IMR-90 (cell line): ENCODE measurements around the gene FGF6. TPM values are rescaled to one million over a fixed set of nuclear protein-coding genes. Genes with fewer than 3 reads are reported as not detected.

ENCODE experiments used
- ATAC-seq: fragments of 200-7000 bp; cut with Tn5 transposase; 2 replicates; pipeline ENCODE4 v1.9.1; 2020; ENCODE audit warnings: low read depth, mild to moderate bottlenecking, moderate library complexity
- BruUV-seq: library from RNA; stranded (reverse); fragments of 400-500 nt; replicated peaks from 2 replicates; lab custom pipeline; 2021; lab: Mats Ljungman, UMichigan
- CTCF ChIA-PET: fragments of 300-600 bp; formaldehyde crosslinking; extraction: SDS; loops from one replicate; lab custom pipeline; 2021; ENCODE audit warnings: antibody characterized with exemption; lab: Yijun Ruan, JAX
- POLR2A ChIA-PET: fragments of 300-600 bp; sonication (Branson Sonifier 250); formaldehyde crosslinking; loops from one replicate; lab custom pipeline; 2022; ENCODE audit warnings: antibody characterized with exemption; ENCODE audit not compliant: unreplicated experiment; lab: Charles Lee
- DNase-seq: peaks from one replicate; pipeline ENCODE4 v3.0.0; 2013
- H2AFZ ChIP-seq: replicated peaks from 2 replicates; pipeline ENCODE3; 2013; ENCODE audit warnings: low read length, mild to moderate bottlenecking; ENCODE audit not compliant: poor library complexity
- H2AK5ac ChIP-seq: 2 replicates; pipeline ENCODE4 v1.6.1; 2013; ENCODE audit warnings: low read depth, low read length, inconsistent platforms
- H2AK9ac ChIP-seq: replicated peaks from 2 replicates; pipeline ENCODE3; 2013; ENCODE audit warnings: mild to moderate bottlenecking, low read depth, low read length, moderate library complexity; ENCODE audit not compliant: poor library complexity
- H2BK120ac ChIP-seq: 2 replicates; pipeline ENCODE4 v1.6.1; 2013; ENCODE audit warnings: low read depth, low read length, inconsistent platforms
- H2BK15ac ChIP-seq: 3 replicates; pipeline ENCODE4 v1.6.1; 2013; ENCODE audit warnings: low read depth, low read length, inconsistent platforms
- H2BK20ac ChIP-seq: 2 replicates; pipeline ENCODE4 v1.6.1; 2013; ENCODE audit warnings: low read depth, mild to moderate bottlenecking, inconsistent platforms, low read length, moderate library complexity
- H2BK5ac ChIP-seq: 2 replicates; pipeline ENCODE4 v1.6.1; 2013; ENCODE audit warnings: mild to moderate bottlenecking, low read depth, low read length, inconsistent platforms; ENCODE audit not compliant: poor library complexity, severe bottlenecking
- H3K14ac ChIP-seq: replicated peaks from 2 replicates; pipeline ENCODE4 v1.6.1; 2013; ENCODE audit warnings: low read depth, low read length, inconsistent platforms
- H3K18ac ChIP-seq: 2 replicates; pipeline ENCODE4 v1.6.1; 2013; ENCODE audit warnings: low read depth, low read length, control low read depth
- H3K23ac ChIP-seq: 2 replicates; pipeline ENCODE4 v1.6.1; 2013; ENCODE audit warnings: low read depth, low read length, inconsistent platforms
- H3K27ac ChIP-seq: 2 replicates; pipeline ENCODE4 v1.5.1; 2013; ENCODE audit warnings: mild to moderate bottlenecking, control low read depth, low read length; ENCODE audit not compliant: insufficient read depth
- H3K27me3 ChIP-seq: 2 replicates; pipeline ENCODE4 v1.6.1; 2013; ENCODE audit warnings: low read length; ENCODE audit not compliant: control insufficient read depth, insufficient read depth
- H3K36me3 ChIP-seq: 2 replicates; pipeline ENCODE4 v1.6.1; 2013; ENCODE audit warnings: low read length, mixed read lengths; ENCODE audit not compliant: control insufficient read depth, insufficient read depth
- H3K4ac ChIP-seq: 2 replicates; pipeline ENCODE4 v1.6.1; 2013; ENCODE audit warnings: low read depth, low read length, inconsistent platforms
- H3K4me1 ChIP-seq: 2 replicates; pipeline ENCODE4 v1.6.1; 2013; ENCODE audit warnings: low read length, mixed read lengths; ENCODE audit not compliant: control insufficient read depth, insufficient read depth
- H3K4me2 ChIP-seq: 2 replicates; pipeline ENCODE4 v1.6.1; 2013; ENCODE audit warnings: low read depth, mild to moderate bottlenecking, control low read depth, low read length, moderate library complexity
- H3K4me3 ChIP-seq: 2 replicates; pipeline ENCODE4 v1.5.1; 2013; ENCODE audit warnings: low read depth, mild to moderate bottlenecking, control low read depth, low read length, moderate library complexity; ENCODE audit not compliant: insufficient read depth
- H3K56ac ChIP-seq: 2 replicates; pipeline ENCODE4 v1.6.1; 2013; ENCODE audit warnings: low read length, inconsistent platforms; ENCODE audit not compliant: insufficient read depth; ENCODE audit errors: extremely low read depth
- H3K79me1 ChIP-seq, 2 experiments: 2 replicates each; pipeline ENCODE4 v1.6.1; 2013; ENCODE audit warnings: low read length in 2 of 2, inconsistent platforms in 1 of 2, low read depth in 1 of 2
- H3K9ac ChIP-seq: 2 replicates; pipeline ENCODE4 v1.6.1; 2013; ENCODE audit warnings: low read depth, low read length, control low read depth
- H3K9me1 ChIP-seq: 2 replicates; pipeline ENCODE4 v1.6.1; 2013; ENCODE audit warnings: low read length, inconsistent platforms; ENCODE audit not compliant: insufficient read depth
- H3K9me3 ChIP-seq: 2 replicates; pipeline ENCODE4 v1.6.1; 2013; ENCODE audit warnings: low read length; ENCODE audit not compliant: control insufficient read depth, insufficient read depth
- H4K20me1 ChIP-seq: 2 replicates; pipeline ENCODE4 v1.6.1; 2013; ENCODE audit warnings: low read length, inconsistent platforms; ENCODE audit not compliant: insufficient read depth
- H4K5ac ChIP-seq: 2 replicates; pipeline ENCODE4 v1.6.1; 2013; ENCODE audit warnings: mild to moderate bottlenecking, low read depth, low read length, control low read depth
- H4K8ac ChIP-seq, 2 experiments: 2 replicates each; pipeline ENCODE4 v1.6.1; 2013; ENCODE audit warnings: low read depth in 2 of 2, low read length in 2 of 2, control low read depth in 1 of 2, inconsistent platforms in 1 of 2
- H4K91ac ChIP-seq: 2 replicates; pipeline ENCODE4 v1.6.1; 2013; ENCODE audit warnings: low read depth, low read length, inconsistent platforms; ENCODE audit not compliant: insufficient read depth
- BHLHE40 ChIP-seq: fragments of 150-350 bp; IDR thresholded peaks from 2 replicates; pipeline ENCODE4 v1.6.1; 2016; ENCODE audit warnings: mild to moderate bottlenecking, low read depth, low read length
- CEBPB ChIP-seq: IDR thresholded peaks from 2 replicates; pipeline ENCODE4 v1.6.1; 2012; ENCODE audit warnings: low read depth, low read length, improper control_type of control experiment
- CHD1 ChIP-seq: IDR thresholded peaks from 2 replicates; pipeline ENCODE4 v1.6.1; 2012; ENCODE audit warnings: low read depth, low read length, improper control_type of control experiment
- FOS ChIP-seq: fragments of 150-350 bp; IDR thresholded peaks from 2 replicates; pipeline ENCODE4 v1.6.1; 2016; ENCODE audit warnings: low read depth, low read length
- MAFK ChIP-seq: IDR thresholded peaks from 2 replicates; pipeline ENCODE4 v1.6.1; 2012; ENCODE audit warnings: low read depth, low read length, improper control_type of control experiment
- MAZ ChIP-seq: IDR thresholded peaks from 2 replicates; pipeline ENCODE4 v1.6.1; 2012; ENCODE audit warnings: low read depth, mild to moderate bottlenecking, low read length, improper control_type of control experiment, moderate library complexity, borderline replicate concordance
- MXI1 ChIP-seq: IDR thresholded peaks from 2 replicates; pipeline ENCODE4 v1.6.1; 2012; ENCODE audit warnings: low read depth, mild to moderate bottlenecking, low read length, moderate library complexity, borderline replicate concordance
- NFE2L2 ChIP-seq: fragments of 150-350 bp; IDR thresholded peaks from 2 replicates; pipeline ENCODE4 v1.6.1; 2016; ENCODE audit warnings: low read depth, mild to moderate bottlenecking, low read length
- POLR2A ChIP-seq: IDR thresholded peaks from 2 replicates; pipeline ENCODE4 v1.6.1; 2012; ENCODE audit warnings: mild to moderate bottlenecking, low read depth, low read length
- RAD21 ChIP-seq: IDR thresholded peaks from 2 replicates; pipeline ENCODE4 v1.6.1; 2012; ENCODE audit warnings: low read length, improper control_type of control experiment
- RCOR1 ChIP-seq: IDR thresholded peaks from 2 replicates; pipeline ENCODE4 v1.6.1; 2012; ENCODE audit warnings: mild to moderate bottlenecking, low read length, improper control_type of control experiment; ENCODE audit not compliant: insufficient replicate concordance
- RFX5 ChIP-seq: IDR thresholded peaks from 2 replicates; pipeline ENCODE4 v1.8.0; 2012; ENCODE audit warnings: low read depth, mild to moderate bottlenecking, low read length, moderate library complexity
- SMC3 ChIP-seq: fragments of 150-350 bp; IDR thresholded peaks from 2 replicates; pipeline ENCODE4 v1.6.1; 2016; ENCODE audit warnings: low read depth, mild to moderate bottlenecking, antibody characterized with exemption, low read length, moderate library complexity
- USF2 ChIP-seq: fragments of 150-350 bp; IDR thresholded peaks from 2 replicates; pipeline ENCODE4 v1.6.1; 2017; ENCODE audit warnings: mild to moderate bottlenecking, antibody characterized with exemption, low read length, low read depth
- WGBS, 2 experiments: methylation state at CpG; one replicate each; pipeline versions ENCODE4 v1.1.5 to v1.1.7; 2013; ENCODE audit warnings: missing lambda C conversion rate in 2 of 2; ENCODE audit not compliant: insufficient read length in 1 of 2; ENCODE audit errors: extremely low coverage in 2 of 2; 5-methylcytosine and 5-hydroxymethylcytosine counted together
- dilution Hi-C: fragments of 300-500 bp; cut with HindIII; formaldehyde crosslinking; loops from one replicate; pipeline ENCODE4 v1.14.3; 2018; ENCODE audit warnings: low sequenced_read_pairs; ENCODE audit not compliant: unreplicated experiment
- in situ Hi-C: fragments of 300-500 bp; cut with MboI; formaldehyde crosslinking; loops from 3 replicates; pipeline ENCODE4 v1.14.3; 2019; ENCODE audit warnings: low sequenced_read_pairs, inconsistent platforms, mixed read lengths
- intact Hi-C: fragments of 100-400 bp; cut with micrococcal nuclease; formaldehyde crosslinking; loops from 2 replicates; pipeline ENCODE4 v1.10.0; 2022
- polyA plus RNA-seq, 3 experiments: library from polyadenylated mRNA; depleted of rRNA; stranded (reverse); fragments of >200 nt; gene quantifications; 2 replicates each; pipeline ENCODE4 v1.2.3, GENCODE V29; 2012; ENCODE audit warnings: low replicate concordance in 1 of 3
- total RNA-seq: library from RNA; depleted of rRNA; stranded (reverse); fragments of >200 nt; gene quantifications from 2 replicates; pipeline ENCODE4 v1.2.3, GENCODE V29; 2012
- TF ChIP-seq, protein P1 (sequence below): fragments of 150-350 bp; IDR thresholded peaks from 2 replicates; pipeline ENCODE4 v1.6.1; 2016; ENCODE audit warnings: low read depth, mild to moderate bottlenecking, low read length, moderate library complexity, borderline replicate concordance
- TF ChIP-seq, protein P2 (sequence below): conservative IDR thresholded peaks from 2 replicates; pipeline ENCODE4 v1.5.1; 2012; ENCODE audit warnings: mild to moderate bottlenecking, low read depth, low read length, improper control_type of control experiment

FGF6 gene
- total and polyA plus RNA-seq, 2 of the 4 experiments (the other 2 are of a cell fraction): not detected

GRCh38 chr12:4477129-4477528 lies 31.5 kb upstream of the FGF6 start:
- no CpG with 5 or more reads among the region's 2 CpGs for WGBS, 2 experiments
- ChIA-PET POLR2A (no interaction called here), CTCF (no interaction called here)
- Histone ChIP-seq H3K36me3 (no peaks in the 10 kb centered on the region), H2BK20ac (no peak overlapping the region), H3K27me3 (peaks cover 1% of the 10 kb centered on the region), H2AK5ac (no peak overlapping the region), H3K79me1 (no peaks in the 10 kb centered on the region), H3K56ac (no peak overlapping the region), H3K9ac (no peak overlapping the region), H3K4me1 (no peaks in the 10 kb centered on the region), H3K4me2 (no peak overlapping the region), H3K9me3 (no peaks in the 10 kb centered on the region), H2BK15ac (no peak overlapping the region), H4K91ac (no peak overlapping the region), H3K9me1 (no peaks in the 10 kb centered on the region), H2BK5ac (no peak overlapping the region), H4K8ac (no peak overlapping the region), H4K5ac (no peak overlapping the region), H3K4ac (no peak overlapping the region), H3K14ac (no peak overlapping the region), H2AK9ac (no peak overlapping the region), H3K23ac (no peak overlapping the region), H3K18ac (no peak overlapping the region), H4K20me1 (no peaks in the 10 kb centered on the region), H3K27ac (no peak overlapping the region), H3K4me3 (no peak overlapping the region), H2AFZ (no peak overlapping the region), H2BK120ac (no peak overlapping the region)
- DNase-seq: no peak
- TF ChIP-seq, protein P1, sequence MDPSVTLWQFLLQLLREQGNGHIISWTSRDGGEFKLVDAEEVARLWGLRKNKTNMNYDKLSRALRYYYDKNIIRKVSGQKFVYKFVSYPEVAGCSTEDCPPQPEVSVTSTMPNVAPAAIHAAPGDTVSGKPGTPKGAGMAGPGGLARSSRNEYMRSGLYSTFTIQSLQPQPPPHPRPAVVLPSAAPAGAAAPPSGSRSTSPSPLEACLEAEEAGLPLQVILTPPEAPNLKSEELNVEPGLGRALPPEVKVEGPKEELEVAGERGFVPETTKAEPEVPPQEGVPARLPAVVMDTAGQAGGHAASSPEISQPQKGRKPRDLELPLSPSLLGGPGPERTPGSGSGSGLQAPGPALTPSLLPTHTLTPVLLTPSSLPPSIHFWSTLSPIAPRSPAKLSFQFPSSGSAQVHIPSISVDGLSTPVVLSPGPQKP: no peak
- no peak for TF ChIP-seq MXI1
- no peak for TF ChIP-seq USF2
- no peak for TF ChIP-seq NFE2L2
- no peak for TF ChIP-seq SMC3
- no peak for TF ChIP-seq MAZ
- TF ChIP-seq RFX5: no peak
- TF ChIP-seq RAD21: no peak
- TF ChIP-seq, protein P2, sequence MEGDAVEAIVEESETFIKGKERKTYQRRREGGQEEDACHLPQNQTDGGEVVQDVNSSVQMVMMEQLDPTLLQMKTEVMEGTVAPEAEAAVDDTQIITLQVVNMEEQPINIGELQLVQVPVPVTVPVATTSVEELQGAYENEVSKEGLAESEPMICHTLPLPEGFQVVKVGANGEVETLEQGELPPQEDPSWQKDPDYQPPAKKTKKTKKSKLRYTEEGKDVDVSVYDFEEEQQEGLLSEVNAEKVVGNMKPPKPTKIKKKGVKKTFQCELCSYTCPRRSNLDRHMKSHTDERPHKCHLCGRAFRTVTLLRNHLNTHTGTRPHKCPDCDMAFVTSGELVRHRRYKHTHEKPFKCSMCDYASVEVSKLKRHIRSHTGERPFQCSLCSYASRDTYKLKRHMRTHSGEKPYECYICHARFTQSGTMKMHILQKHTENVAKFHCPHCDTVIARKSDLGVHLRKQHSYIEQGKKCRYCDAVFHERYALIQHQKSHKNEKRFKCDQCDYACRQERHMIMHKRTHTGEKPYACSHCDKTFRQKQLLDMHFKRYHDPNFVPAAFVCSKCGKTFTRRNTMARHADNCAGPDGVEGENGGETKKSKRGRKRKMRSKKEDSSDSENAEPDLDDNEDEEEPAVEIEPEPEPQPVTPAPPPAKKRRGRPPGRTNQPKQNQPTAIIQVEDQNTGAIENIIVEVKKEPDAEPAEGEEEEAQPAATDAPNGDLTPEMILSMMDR: no peak
- no peak for TF ChIP-seq CEBPB
- TF ChIP-seq POLR2A: no peak
- TF ChIP-seq RCOR1: no peak
- no peak for TF ChIP-seq BHLHE40
- TF ChIP-seq MAFK: no peak
- no peak for TF ChIP-seq CHD1
- TF ChIP-seq FOS: no peak
- intact Hi-C loops (no loop called here), in situ Hi-C loops (no loop called here), dilution Hi-C loops (no loop called here)
- BruUV-seq: no TSS peak
- ATAC-seq: no peak
